Stimulated activated CD8-positive, alpha-beta memory T cell treated with anti-CD3 and anti-CD28 coated beads, Interleukin-12 subunit alpha, Interleukin-12 subunit beta, amount 100 ng/mL, for 4 hours (primary cell): ENCODE data around the gene OPA3.
"Not testable (repeated sequence)": the region's sequence is repeated elsewhere in the genome, so short reads cannot be mapped to it uniquely, and the experiment has no call there.

Source experiments
- DNase-seq: peaks from one replicate; pipeline ENCODE4 v3.0.0-alpha.2; 2020; ENCODE audit warnings: low read depth

OPA3 gene

GRCh38 chr19:45584332-45585157, at the start of gene OPA3:
TSS of gene OPA3 (minus strand) at chr19:45584802. CDS start at chr19:45584764, 38 bp downstream.
- peak; percentile 98 for DNase-seq

DNA sequence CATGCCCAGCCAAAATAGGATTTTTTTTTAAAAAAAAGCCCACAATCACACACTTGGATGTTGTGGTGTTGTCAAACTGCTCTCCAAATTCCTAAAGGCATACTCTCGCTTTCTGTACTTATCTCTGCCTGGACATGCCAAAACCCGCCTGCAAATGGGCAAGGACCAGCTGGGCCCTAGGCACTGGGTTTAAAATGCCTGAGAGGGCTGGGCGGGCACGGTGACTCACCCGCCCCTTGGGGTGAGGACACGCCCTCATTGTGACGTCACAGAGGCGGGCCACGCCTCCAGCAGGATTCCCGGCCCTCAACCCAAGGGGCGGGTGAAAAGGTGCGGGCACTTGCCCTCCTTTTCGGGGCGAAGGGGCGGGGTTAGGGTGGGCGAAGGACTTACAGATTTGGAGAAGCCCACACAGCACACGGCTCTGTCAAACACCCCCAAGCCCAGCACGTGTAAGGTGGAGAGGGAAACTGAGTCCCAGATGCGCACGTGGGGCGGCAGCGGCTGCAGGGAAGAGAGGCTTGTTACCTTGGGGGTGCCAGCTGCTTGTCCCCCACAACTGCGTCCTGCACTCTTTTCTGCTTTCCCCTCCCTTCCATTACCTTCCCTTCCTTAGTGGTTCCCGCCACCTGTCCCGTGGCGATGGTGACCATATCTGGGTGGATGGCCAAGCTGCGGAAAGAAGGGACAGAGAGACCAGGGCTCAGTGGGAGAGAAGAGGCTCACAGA, 48.0 kb upstream of the OPA3 start:
- no peak for DNase-seq

DNA sequence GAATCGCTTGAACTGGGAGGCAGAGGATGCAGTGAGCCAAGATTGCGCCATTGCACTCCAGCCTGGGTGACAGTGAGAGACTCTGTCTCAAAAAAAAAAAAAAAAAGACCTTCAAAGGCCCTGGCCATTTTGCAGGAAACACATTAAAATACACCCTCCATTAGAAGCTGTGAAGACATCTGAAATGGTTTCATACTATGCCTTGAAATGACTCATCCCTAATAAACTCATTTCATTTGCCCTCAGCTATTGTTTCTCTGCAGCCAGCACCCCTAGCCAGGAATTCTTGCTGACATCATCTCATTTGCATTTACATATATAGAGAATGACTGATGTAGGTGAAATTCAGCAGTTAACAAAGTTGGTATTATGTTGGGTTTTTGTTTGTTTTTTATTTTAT, 45.9 kb upstream of the OPA3 start:
- DNase-seq = no peak

GRCh38 chr19:45629704-45630103, 45.1 kb upstream of the OPA3 start:
- no peak for DNase-seq

DNA sequence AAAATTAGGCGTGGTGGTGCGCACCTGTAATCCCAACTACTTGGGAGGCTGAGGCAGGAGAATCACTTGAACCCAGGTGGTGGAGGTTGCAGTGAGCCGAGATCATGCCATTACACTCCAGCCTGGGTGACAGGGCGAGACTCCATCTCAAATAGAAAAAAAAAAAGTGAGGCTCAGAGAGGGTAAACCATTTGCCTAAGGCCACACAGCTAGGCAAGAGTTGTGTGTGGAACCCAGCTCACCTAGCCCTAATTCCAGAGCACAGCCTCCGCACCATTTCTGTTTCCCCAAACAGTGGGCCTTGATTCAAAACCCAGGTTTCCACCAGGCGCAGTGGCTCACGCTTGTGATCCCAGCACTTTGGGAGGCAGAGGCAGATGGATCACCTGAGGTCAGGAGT, 43.6 kb upstream of the OPA3 start:
- DNase-seq = not testable (repeated sequence)

- no peak for DNase-seq
Observed at GRCh38 chr19:45623984-45624383, 39.4 kb upstream of the OPA3 start.

GRCh38 chr19:45621976-45622503, 37.4 kb upstream of the OPA3 start:
- no peak for DNase-seq

GRCh38 chr19:45621389-45621788, 36.8 kb upstream of the OPA3 start:
- no peak for DNase-seq

DNA sequence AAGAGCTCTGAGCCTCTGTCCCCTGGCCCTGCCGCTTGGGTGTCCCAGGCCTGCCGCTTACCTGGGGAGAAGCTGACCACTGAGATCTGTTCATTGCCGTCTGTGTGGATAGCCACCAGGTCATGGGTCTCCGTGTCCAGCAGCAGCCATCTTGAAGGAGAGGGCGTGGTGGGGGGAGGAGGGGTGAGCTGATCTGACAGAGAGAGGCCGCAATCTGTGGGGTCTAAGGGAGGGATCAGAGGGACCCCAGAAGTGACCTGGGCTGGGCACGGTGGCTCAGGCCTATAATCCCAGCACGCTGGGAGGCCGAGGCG, 32.1 kb upstream of the OPA3 start:
- no peak for DNase-seq

GRCh38 chr19:45615795-45616703, 31.4 kb upstream of the OPA3 start:
- peak; percentile 30 for DNase-seq

DNA sequence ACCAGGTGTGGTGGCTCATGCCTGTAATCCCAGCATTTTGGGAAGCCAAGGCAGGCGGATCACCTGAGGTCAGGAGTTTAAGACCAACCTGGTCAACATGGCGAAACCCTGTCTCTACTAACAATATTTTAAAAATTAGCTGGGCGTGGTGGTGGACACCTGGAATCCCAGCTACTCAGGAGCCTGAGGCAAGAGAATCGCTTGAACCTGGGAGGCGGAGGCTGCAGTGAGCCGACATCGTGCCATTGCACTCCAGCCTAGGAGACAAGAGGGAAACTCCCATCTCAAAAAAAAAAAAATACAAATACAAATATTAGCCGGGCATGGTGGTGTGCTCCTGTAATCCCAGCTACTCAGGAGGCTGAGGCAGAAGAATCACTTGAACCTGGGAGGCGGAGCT, 30.5 kb upstream of the OPA3 start:
- DNase-seq = not testable (repeated sequence)

GRCh38 chr19:45613926-45614725, 29.5 kb upstream of the OPA3 start:
- no peak for DNase-seq

GRCh38 chr19:45608948-45609347, 24.3 kb upstream of the OPA3 start:
- DNase-seq = no peak

DNA sequence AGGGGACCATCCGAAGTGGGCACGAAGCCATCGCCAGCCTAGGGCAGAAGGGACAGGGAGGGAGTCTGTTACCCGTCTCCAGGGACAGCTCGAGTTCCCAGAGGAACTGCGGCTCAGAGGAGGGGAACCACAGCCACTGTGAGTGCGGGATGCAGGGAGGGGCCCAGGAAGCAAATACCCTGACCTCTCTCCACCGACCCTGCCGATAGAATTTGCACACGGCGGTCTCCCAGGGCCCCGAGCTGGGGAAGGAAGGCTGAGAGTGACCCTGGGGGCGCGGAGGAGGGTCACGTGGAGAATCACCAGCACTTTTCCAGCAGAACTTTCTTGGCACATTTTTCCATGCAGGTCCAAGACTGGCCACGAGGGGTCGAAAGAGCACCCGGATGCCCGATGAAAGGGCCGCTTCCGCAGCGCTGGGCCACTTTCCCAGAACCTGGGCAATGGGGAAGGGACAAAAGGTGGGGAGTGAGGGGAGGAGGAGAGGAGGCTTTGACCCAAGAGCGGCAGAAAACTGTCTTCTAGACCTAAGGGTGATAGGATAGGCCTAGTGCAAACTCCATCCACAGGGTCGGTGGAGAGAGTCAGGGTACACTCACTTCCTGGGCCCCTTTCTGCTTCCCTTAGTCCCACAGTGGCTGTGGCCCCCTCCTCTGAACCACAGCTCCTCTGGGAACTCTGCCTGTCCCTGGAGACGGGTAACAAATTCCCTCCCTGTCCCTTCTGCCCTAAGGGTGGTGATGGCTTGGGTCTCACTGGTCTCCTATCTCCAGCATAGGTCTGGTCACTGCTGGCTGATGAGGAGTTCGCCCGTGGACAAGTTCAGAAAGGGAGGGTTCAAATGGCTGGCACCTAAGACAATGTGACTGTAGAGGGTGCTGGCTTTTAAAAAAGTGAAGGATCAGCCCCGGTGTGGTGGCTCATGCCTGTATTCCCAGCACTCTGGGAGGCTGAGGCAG, 22.7 kb upstream of the OPA3 start:
- no peak for DNase-seq

DNA sequence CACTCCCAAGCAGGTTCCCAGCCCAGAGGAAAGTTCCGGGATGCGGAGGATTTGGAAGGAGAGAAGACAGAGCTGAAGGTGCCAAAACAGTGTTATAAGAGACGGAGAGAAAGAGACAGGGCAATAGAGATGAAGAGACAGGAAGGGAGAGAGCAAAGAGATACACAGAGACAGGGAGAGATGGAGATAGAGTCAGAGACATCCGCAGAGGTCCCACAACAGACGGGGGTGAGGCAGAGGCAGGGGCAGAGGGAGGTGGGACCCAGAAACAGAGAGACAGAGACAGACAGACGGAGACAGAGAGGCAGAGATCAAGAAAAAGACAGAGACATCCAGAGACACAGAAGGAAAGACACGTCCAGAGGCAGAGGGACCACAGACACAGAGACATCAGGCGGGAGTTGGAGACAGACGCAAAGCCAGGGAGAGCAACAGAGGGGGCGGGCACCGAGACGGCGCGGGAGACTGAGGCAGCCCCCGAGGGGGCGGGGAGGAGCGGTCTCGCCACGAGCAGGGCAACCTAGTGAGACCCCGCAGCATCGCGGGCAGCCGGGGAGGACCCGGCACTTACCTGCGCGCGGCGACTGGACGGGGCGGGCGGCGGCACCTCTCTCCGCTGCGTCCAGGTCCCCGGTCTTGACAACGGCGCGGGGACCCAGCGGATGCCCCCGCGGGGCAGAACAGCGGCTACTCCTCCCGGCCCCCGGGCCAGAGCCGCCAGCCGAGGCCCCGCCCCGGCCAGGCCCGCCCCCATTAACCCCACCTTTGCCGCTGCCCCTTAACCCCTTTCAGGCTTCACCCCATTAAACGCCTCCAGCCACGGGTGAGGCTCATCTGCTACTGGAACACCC, 17.1 kb upstream of the OPA3 start, which contains the start of gene GPR4:
Gene GPR4 (minus strand): TSS at position 689 of the 851 bp plus-strand sequence. CDS start 10,346 bp downstream, outside the sequence.
- no peak for DNase-seq

DNA sequence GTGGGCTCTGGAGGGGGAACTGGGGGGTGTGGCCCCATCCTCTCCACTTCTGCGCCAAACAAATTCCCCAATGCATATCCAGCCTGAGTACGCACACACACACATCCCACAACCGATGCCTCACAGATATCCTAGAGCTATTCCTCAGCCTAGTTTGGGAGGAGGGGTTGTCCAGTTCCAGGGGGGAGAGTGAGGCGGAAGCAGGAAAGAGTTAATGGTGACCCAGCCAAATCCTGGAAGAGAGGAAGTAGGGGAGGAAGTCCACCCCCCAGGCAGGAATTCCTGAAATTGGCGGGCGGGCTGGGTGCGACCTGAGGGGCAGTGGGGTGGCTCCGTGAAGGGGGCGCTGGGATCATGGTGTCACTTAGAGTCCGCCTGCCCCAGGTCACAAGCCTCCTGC, 16.5 kb upstream of the OPA3 start:
- DNase-seq = no peak

DNA sequence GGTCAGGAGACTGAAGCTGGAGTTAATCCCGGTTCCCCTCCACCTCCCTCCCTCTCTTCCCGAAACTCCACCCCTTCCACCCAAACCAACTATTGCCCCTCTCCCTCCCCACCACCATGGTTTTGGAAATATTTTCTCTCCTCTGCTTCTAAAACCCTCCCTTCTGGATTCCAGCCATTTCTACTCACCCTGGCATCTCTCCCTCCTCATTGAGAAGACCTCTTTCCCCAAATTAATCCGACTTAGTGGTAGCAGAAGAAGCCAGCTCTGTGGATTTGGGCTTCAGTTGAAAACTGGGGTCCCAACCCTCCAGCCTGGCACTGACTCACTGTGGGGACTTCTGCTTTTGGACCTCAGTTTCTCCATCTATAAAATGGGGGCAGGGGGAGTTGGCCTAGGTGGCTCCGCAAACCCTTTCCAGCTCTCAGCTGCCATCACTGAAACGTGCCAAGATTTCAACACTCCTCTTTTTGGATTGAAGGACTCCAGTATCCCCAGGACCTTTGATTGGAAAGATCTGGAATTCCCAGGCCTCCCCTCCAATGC, 15.8 kb upstream of the OPA3 start:
- no peak for DNase-seq

GRCh38 chr19:45599286-45599685, 14.7 kb upstream of the OPA3 start:
- DNase-seq = no peak
